Esophagus (tissue), 2 donors: ENCODE results near the gene AASDHPPT. TPM values are rescaled to one million over a fixed set of nuclear protein-coding genes. Genes with fewer than 3 reads are reported as not detected.

Experiments used
- H3K27ac ChIP-seq, 2 donors: one replicate each; pipeline ENCODE4 v1.5.1; 2013; ENCODE audit warnings: low read depth in 2 of 2, mild to moderate bottlenecking in 2 of 2, inconsistent platforms in 1 of 2, low read length in 1 of 2, moderate library complexity in 1 of 2
- H3K27me3 ChIP-seq, 2 donors: one replicate each; pipeline ENCODE4 v1.6.1; 2013; ENCODE audit warnings: low read length in 2 of 2, control low read depth in 1 of 2, mild to moderate bottlenecking in 1 of 2; ENCODE audit not compliant: insufficient read depth in 2 of 2, control insufficient read depth in 1 of 2
- H3K36me3 ChIP-seq, 2 donors: one replicate each; pipeline ENCODE4 v1.6.1; 2013; ENCODE audit warnings: low read length in 1 of 2; ENCODE audit not compliant: control insufficient read depth in 2 of 2, insufficient read depth in 2 of 2
- H3K4me1 ChIP-seq, 2 donors: one replicate each; pipeline ENCODE4 v1.6.1; 2013; ENCODE audit warnings: low read length in 1 of 2; ENCODE audit not compliant: control insufficient read depth in 2 of 2, insufficient read depth in 2 of 2
- H3K4me3 ChIP-seq, 2 donors: one replicate each; pipeline ENCODE4 v1.5.1; 2013; ENCODE audit warnings: low read length in 2 of 2, mild to moderate bottlenecking in 2 of 2, low read depth in 1 of 2, moderate library complexity in 1 of 2
- H3K9me3 ChIP-seq, 2 donors: one replicate each; pipeline ENCODE4 v1.6.1; 2013; ENCODE audit warnings: mild to moderate bottlenecking in 2 of 2, low read depth in 1 of 2, low read length in 1 of 2, moderate library complexity in 1 of 2; ENCODE audit not compliant: control insufficient read depth in 2 of 2, insufficient read depth in 1 of 2
- WGBS, 2 donors: extraction: QIAGEN DNeasy Blood & Tissue Kit; methylation state at CpG; one replicate each; pipeline ENCODE4 v1.1.7; 2013; 5-methylcytosine and 5-hydroxymethylcytosine counted together
- polyA plus RNA-seq, 2 donors: library from polyadenylated mRNA; stranded (reverse); fragments of 200-250 nt; gene quantifications; one replicate each; pipeline ENCODE4 v1.2.3, GENCODE V29; 2013
- donor health status: healthy with polysubstance abuse.
- donor health status: Bipolar disorder and iron deficiency.

The AASDHPPT gene
- polyA plus RNA-seq, 2 donors, result 7.9 to 12.5 TPM

DNA sequence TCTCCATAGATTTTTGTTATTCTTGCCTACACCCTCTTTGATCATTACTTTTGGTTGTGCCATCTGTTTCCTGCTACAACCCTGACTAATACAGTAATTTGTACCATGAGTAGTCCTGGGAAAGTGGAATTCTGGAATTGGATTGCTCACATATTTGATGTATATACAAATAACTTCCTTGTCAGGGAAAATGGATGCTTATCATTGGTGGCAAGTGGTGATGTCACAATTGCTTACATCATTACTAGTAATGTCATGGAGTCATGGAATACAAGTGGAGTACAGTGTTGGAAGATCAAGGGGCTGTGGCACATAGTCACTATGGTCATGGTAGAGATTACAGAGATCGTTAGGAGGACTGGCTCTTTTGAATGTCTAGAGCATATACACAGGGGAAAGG, 24.4 kb downstream of the AASDHPPT start:
- Histone ChIP-seq H3K4me3 (no peak overlapping the region), H3K27ac (no peak overlapping the region), H3K36me3 (peaks cover 0 to 4% of the 10 kb centered on the region in 2 donors), H3K27me3 (no peaks in the 10 kb centered on the region), H3K9me3 (no peaks in the 10 kb centered on the region), H3K4me1 (no peaks in the 10 kb centered on the region)
- WGBS, 2 donors, result 91 to 97% methylated on average over 1 of the region's 1 CpG

DNA sequence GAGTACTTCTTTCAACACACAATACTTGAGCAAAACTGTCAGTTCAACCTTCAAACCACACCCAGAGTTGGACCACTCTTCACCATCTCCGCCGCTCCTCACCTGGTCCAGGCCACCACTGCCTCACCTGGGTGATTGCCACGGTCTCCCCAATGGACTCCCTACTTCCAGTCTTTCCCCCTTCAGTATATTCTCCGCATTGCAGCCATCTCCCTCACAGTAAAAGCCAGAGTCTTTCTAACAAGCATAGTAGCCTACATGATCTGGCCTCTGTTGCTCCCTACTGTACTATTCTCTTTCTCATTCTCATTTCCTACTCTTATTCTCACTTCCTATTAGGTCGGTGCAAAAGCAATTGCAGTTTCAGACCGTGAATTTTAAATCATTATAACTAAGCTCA, 28.5 kb downstream of the AASDHPPT start:
- Histone ChIP-seq H3K27me3 (no peaks in the 10 kb centered on the region), H3K4me1 (no peaks in the 10 kb centered on the region), H3K4me3 (no peak overlapping the region), H3K36me3 (no peaks in the 10 kb centered on the region), H3K27ac (no peak overlapping the region), H3K9me3 (no peaks in the 10 kb centered on the region)
- WGBS, 2 donors, result 88 to 90% methylated on average over 6 of the region's 6 CpGs

GRCh38 chr11:106121570-106122320, 44.3 kb downstream of the AASDHPPT start:
- no peaks in the 10 kb centered on the region for H3K4me1 ChIP-seq
- H3K27ac ChIP-seq, result no peak overlapping the region
- no peaks in the 10 kb centered on the region for H3K9me3 ChIP-seq
- WGBS, 2 donors, result 58 to 66% methylated on average over 6 of the region's 6 CpGs
- H3K27me3 ChIP-seq, result no peaks in the 10 kb centered on the region
- H3K4me3 ChIP-seq, result no peak overlapping the region
- no peaks in the 10 kb centered on the region for H3K36me3 ChIP-seq

DNA sequence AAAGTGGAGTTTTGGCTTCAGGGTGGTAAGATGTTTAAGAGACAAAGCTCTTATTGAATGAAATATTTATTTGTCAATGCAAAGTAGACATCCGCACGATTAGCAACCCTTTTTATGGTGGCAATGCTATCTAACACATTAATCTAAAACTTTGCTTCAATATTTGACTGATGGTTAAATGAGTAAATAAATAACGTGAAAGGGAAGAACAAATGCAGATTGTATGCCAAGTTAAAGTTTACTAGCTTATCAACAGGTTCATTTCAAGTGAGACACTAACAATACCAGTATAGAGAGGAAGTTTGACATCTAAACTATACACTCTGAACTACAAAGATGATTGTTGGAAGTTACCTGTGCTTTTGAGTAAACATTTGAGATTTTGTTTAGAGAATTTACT, 50.1 kb downstream of the AASDHPPT start:
- Histone ChIP-seq H3K36me3 (no peaks in the 10 kb centered on the region), H3K4me1 (no peaks in the 10 kb centered on the region), H3K27me3 (peaks cover 0 to 6% of the 10 kb centered on the region in 2 donors), H3K4me3 (no peak overlapping the region), H3K27ac (no peak overlapping the region), H3K9me3 (no peaks in the 10 kb centered on the region)
- WGBS, 2 donors, result 40 to 42% methylated on average over 3 of the region's 3 CpGs

- Histone ChIP-seq H3K27ac (no peak overlapping the region), H3K27me3 (peaks cover 0 to 6% of the 10 kb centered on the region in 2 donors), H3K36me3 (no peaks in the 10 kb centered on the region), H3K4me3 (no peak overlapping the region), H3K4me1 (no peaks in the 10 kb centered on the region), H3K9me3 (no peaks in the 10 kb centered on the region)
- WGBS, 2 donors, result 86 to 88% methylated on average over 2 of the region's 2 CpGs
Measured at GRCh38 chr11:106128740-106129139, 51.3 kb downstream of the AASDHPPT start.

GRCh38 chr11:106131998-106132397, 54.5 kb downstream of the AASDHPPT start:
- Histone ChIP-seq H3K27ac (no peak overlapping the region), H3K36me3 (no peaks in the 10 kb centered on the region), H3K4me1 (no peaks in the 10 kb centered on the region), H3K4me3 (no peak overlapping the region), H3K27me3 (peaks cover 0 to 6% of the 10 kb centered on the region in 2 donors), H3K9me3 (no peaks in the 10 kb centered on the region)
- WGBS, 2 donors, result 88 to 93% methylated on average over 2 of the region's 2 CpGs

DNA sequence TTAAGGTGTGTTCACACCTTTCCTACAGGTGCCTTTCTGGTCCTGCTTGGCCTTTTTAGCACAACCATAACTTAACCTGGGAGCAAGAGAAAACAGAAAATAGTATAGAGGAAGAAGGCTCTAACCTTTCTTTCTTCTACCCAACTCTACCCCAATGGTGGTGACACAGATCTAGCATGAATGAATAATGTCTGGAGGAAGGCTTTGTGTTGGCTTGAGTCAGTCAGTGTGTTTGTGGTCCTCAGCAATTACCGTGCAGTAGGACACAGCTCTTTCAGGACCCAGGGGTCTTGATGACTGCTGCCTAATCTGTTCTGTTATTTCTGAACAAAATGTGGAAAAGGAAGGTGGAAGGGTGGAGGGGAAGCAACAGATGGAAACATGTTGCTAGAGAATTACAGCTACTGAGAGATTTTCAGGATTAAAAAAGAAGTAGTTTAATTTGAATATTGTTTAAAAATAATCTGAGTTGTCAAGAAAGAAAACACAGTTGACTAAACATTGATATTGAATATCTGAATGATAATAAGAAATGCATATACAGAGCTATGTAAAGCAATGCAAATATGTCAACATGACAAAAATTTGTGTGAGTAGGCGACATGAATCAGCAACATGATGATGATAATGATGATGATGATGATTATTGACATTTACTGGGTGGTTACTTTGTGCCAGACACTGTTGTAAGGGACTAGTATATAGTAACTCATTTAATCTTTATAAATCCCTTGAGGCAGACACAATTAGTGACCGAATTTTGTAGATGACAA, 55.3 kb downstream of the AASDHPPT start:
- whole genome bisulfite sequencing, 2 donors, result 78 to 81% methylated on average over 3 of the region's 3 CpGs
- Histone ChIP-seq H3K27ac (no peak overlapping the region), H3K9me3 (no peaks in the 10 kb centered on the region), H3K4me3 (no peak overlapping the region), H3K4me1 (no peaks in the 10 kb centered on the region), H3K27me3 (peaks cover 0 to 3% of the 10 kb centered on the region in 2 donors), H3K36me3 (no peaks in the 10 kb centered on the region)

DNA sequence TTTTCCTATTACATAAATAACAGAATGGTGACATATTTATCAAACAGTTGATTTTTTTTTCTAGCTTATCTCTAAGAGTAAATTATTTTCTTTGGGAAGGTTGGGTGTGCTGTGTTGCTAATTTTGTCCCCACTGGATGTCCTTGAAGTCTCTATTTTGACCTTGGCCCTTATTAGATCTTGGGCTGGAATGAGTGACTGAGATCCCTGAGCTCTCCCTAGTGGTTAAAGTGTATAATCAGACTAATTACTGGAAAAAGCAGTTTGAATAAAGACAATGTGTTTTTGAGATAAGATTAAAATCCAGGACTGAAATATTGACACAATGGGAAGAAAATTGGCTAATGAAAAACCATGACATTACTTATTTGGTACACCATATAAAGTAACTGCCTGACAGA, 56.1 kb downstream of the AASDHPPT start:
- Histone ChIP-seq H3K4me1 (no peaks in the 10 kb centered on the region), H3K27ac (no peak overlapping the region), H3K36me3 (no peaks in the 10 kb centered on the region), H3K27me3 (peaks cover 0 to 3% of the 10 kb centered on the region in 2 donors), H3K9me3 (no peaks in the 10 kb centered on the region), H3K4me3 (no peak overlapping the region)

GRCh38 chr11:106137061-106137460, 59.6 kb downstream of the AASDHPPT start:
- H3K4me3 ChIP-seq, result no peak overlapping the region
- H3K4me1 ChIP-seq, result no peaks in the 10 kb centered on the region
- H3K27me3 ChIP-seq, result no peaks in the 10 kb centered on the region
- no peaks in the 10 kb centered on the region for H3K36me3 ChIP-seq
- H3K9me3 ChIP-seq, result no peaks in the 10 kb centered on the region
- H3K27ac ChIP-seq, result no peak overlapping the region

- Histone ChIP-seq H3K4me3 (no peak overlapping the region), H3K27ac (no peak overlapping the region), H3K27me3 (no peaks in the 10 kb centered on the region), H3K36me3 (no peaks in the 10 kb centered on the region), H3K4me1 (no peaks in the 10 kb centered on the region), H3K9me3 (no peaks in the 10 kb centered on the region)
- WGBS, 2 donors, result 85 to 90% methylated on average over 1 of the region's 1 CpG
Measured at GRCh38 chr11:106137758-106138157, 60.3 kb downstream of the AASDHPPT start.
